ENCODE data around the gene RPLP1. TPM values are rescaled to one million over a fixed set of nuclear protein-coding genes. Genes with fewer than 3 reads are reported as not detected.

RPLP1 gene
- total RNA-seq, 1 experiment from 2014 or later = 1,535 TPM

DNA sequence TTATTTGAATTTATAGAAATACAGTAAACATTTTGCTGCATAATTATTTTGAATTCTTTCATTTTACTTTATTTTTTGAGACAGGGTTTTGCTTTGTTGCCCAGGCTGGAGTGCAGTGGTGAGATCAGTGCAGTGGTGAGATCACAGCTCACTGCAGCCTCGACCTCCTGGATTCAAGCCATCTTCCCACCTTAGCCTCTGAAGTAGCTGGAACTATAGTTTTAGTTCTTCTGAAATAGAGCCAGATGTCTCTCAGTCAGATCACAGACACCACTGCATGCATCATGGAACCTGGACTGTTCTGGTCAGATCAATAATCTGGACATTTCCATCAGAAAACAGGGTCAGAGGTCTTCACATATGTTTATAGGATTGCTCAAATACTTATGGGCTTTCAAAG is 7.9 kb downstream of the RPLP1 start:
- intact Hi-C loops (cut with micrococcal nuclease; ENCODE audit: unreplicated experiment) = no loop called here
- H3K4me3 Mint-ChIP-seq (ENCODE audit: low read depth, unreplicated experiment) = no peak overlapping the region
- H3K4me1 Mint-ChIP-seq (ENCODE audit: low read depth, unreplicated experiment) = peaks cover 32% of the 10 kb centered on the region
- no peak overlapping the region for H3K27ac Mint-ChIP-seq (ENCODE audit: unreplicated experiment)
- no peaks in the 10 kb centered on the region for H3K27me3 Mint-ChIP-seq (ENCODE audit: unreplicated experiment)
- TF ChIP-seq, protein P1, sequence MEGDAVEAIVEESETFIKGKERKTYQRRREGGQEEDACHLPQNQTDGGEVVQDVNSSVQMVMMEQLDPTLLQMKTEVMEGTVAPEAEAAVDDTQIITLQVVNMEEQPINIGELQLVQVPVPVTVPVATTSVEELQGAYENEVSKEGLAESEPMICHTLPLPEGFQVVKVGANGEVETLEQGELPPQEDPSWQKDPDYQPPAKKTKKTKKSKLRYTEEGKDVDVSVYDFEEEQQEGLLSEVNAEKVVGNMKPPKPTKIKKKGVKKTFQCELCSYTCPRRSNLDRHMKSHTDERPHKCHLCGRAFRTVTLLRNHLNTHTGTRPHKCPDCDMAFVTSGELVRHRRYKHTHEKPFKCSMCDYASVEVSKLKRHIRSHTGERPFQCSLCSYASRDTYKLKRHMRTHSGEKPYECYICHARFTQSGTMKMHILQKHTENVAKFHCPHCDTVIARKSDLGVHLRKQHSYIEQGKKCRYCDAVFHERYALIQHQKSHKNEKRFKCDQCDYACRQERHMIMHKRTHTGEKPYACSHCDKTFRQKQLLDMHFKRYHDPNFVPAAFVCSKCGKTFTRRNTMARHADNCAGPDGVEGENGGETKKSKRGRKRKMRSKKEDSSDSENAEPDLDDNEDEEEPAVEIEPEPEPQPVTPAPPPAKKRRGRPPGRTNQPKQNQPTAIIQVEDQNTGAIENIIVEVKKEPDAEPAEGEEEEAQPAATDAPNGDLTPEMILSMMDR (IDR thresholded peaks at IDR 0.05; ENCODE audit: unreplicated experiment) = no peak
- CTCF ChIA-PET = no interaction called here
- BruUV-seq (replicated peaks) = no TSS peak
- peaks cover 56% of the 10 kb centered on the region for H3K36me3 Mint-ChIP-seq (ENCODE audit: insufficient read depth, unreplicated experiment)
- no peak for DNase-seq
- no peaks in the 10 kb centered on the region for H3K9me3 Mint-ChIP-seq (ENCODE audit: low read depth, unreplicated experiment)

DNA sequence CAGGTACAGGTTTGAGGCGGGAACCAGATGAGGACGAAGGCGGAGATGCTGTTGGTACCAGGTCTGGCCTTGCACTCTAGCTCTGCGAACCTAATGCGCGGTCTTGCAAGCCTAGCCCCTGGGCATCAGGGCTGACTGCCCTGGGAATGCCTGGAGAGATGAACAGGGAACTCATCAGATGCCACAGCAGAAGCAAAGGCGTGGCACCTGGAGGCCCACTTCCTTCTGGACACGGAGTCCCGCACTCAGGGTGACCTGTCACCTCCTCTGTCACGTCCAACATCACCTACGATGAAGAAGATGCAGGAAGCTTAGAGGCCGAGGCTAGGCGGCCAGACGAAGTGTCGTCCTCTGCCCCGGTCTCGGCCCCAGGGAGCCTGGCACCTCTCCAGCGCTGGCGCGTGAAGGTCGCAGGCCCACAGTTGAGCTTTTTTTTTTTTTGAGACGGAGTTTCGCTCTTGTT is 9.4 kb downstream of the RPLP1 start:
- Mint-ChIP-seq H3K27ac (ENCODE audit: unreplicated experiment) (peak overlapping the region; percentile 50), H3K9me3 (ENCODE audit: low read depth, unreplicated experiment) (no peaks in the 10 kb centered on the region), H3K4me3 (ENCODE audit: low read depth, unreplicated experiment) (peak overlapping the region; percentile 78), H3K4me1 (ENCODE audit: low read depth, unreplicated experiment) (peaks cover 43% of the 10 kb centered on the region), H3K27me3 (ENCODE audit: unreplicated experiment) (no peaks in the 10 kb centered on the region), H3K36me3 (ENCODE audit: insufficient read depth, unreplicated experiment) (peaks cover 41% of the 10 kb centered on the region)
- BruUV-seq (replicated peaks) = TSS peak; percentile 51
- peak; percentile 46 for DNase-seq
- CTCF ChIA-PET = interaction anchor here (0.7 to 2.4 kb wide), 6 partner anchors 9 to 645 kb away, joined by 3 to 31 read pairs (median 4); partner anchors contain the start of genes KIF23 and RPLP1
- intact Hi-C loops (cut with micrococcal nuclease; ENCODE audit: unreplicated experiment) = no loop called here
- TF ChIP-seq, protein P1 (IDR thresholded peaks at IDR 0.05; ENCODE audit: unreplicated experiment) = no peak

DNA sequence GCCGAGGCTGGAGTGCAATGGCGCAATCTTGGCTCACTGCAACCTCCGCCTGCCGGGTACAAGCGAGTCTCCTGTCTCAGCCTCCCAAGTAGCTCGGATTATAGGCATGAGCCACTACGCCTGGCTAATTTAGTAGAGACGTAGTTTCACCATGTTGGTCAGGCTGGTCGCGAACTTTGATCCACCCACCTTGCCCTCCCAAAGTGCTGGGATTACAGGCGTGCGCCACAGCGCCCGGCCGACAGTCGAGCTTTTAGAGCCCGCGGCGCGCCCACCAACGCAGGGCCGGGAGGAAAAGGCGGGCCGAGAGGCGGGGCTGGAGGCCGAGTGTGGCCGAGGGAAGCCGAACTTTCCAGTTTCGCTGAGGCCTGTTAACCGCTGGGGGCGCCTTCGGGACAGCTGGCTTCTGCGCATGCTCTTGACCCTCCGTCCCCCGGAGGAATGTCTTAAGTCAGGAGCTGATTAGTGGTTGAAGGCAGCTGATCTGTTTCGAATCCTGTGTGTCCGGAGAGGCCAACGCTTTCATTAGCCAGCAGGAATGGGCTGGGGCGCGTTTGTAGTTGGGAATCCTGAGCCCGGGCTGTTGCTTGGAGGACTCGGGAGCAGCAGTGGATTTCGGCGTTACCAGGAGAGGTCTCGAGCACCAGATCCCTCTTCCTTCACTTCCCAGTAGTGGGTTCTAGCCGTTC is 10.0 kb downstream of the RPLP1 start:
- no TSS peak for BruUV-seq (replicated peaks)
- intact Hi-C loops (cut with micrococcal nuclease; ENCODE audit: unreplicated experiment) = no loop called here
- no peaks in the 10 kb centered on the region for H3K27me3 Mint-ChIP-seq (ENCODE audit: unreplicated experiment)
- H3K4me1 Mint-ChIP-seq (ENCODE audit: low read depth, unreplicated experiment) = peaks cover 48% of the 10 kb centered on the region
- peak overlapping the region; percentile 78 for H3K4me3 Mint-ChIP-seq (ENCODE audit: low read depth, unreplicated experiment)
- TF ChIP-seq, protein P1 (IDR thresholded peaks at IDR 0.05; ENCODE audit: unreplicated experiment) = peak; percentile 91
- CTCF ChIA-PET = interaction anchor here (0.7 to 2.4 kb wide), 12 partner anchors 10 to 1181 kb away, joined by 3 to 31 read pairs (median 4); partner anchors contain the start of genes KIF23 and RPLP1
- peaks cover 35% of the 10 kb centered on the region for H3K36me3 Mint-ChIP-seq (ENCODE audit: insufficient read depth, unreplicated experiment)
- H3K9me3 Mint-ChIP-seq (ENCODE audit: low read depth, unreplicated experiment) = no peaks in the 10 kb centered on the region
- H3K27ac Mint-ChIP-seq (ENCODE audit: unreplicated experiment) = peak overlapping the region; percentile 50
- peak; percentile 98 for DNase-seq

DNA sequence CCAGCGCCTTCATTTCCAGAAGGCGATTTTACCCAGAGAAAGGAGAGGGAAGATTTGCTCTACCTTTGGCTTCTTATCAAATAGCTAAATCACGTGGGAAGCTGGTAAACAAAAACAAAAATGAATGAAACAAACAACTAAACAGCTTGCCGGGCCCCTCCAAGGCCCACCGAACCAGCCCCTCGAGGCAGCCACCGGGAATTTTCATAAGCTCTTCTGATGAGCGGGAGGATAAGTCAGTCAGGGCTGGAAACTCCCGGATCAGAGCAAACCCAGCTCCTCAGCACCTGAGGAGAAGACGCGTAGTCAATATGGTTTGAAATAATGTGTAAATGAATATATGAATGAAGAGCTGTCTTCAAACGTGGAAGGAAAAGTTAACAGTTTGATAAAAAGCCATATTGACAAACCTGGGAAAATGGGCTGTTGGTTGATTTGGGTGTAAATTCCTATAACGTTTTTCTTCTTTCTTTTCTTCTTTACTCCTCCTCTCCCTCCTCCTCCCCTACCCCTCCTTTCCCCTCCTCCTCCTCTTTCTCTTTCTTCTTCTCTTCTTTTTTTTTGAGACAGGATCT is 10.7 kb downstream of the RPLP1 start:
- TSS peak; percentile 36 for BruUV-seq (replicated peaks)
- no peaks in the 10 kb centered on the region for H3K27me3 Mint-ChIP-seq (ENCODE audit: unreplicated experiment)
- CTCF ChIA-PET = interaction anchor here (0.7 to 2.4 kb wide), 10 partner anchors 10 to 1181 kb away, joined by 3 to 31 read pairs (median 4); partner anchors contain the start of genes KIF23 and RPLP1
- TF ChIP-seq, protein P1 (IDR thresholded peaks at IDR 0.05; ENCODE audit: unreplicated experiment) = no peak
- H3K27ac Mint-ChIP-seq (ENCODE audit: unreplicated experiment) = peak overlapping the region; percentile 50
- H3K36me3 Mint-ChIP-seq (ENCODE audit: insufficient read depth, unreplicated experiment) = peaks cover 30% of the 10 kb centered on the region
- intact Hi-C loops (cut with micrococcal nuclease; ENCODE audit: unreplicated experiment) = no loop called here
- peaks cover 54% of the 10 kb centered on the region for H3K4me1 Mint-ChIP-seq (ENCODE audit: low read depth, unreplicated experiment)
- H3K9me3 Mint-ChIP-seq (ENCODE audit: low read depth, unreplicated experiment) = no peaks in the 10 kb centered on the region
- peak overlapping the region; percentile 78 for H3K4me3 Mint-ChIP-seq (ENCODE audit: low read depth, unreplicated experiment)
- DNase-seq = no peak
